Calu3 (cell line): ENCODE measurements around the gene NSF. TPM values are rescaled to one million over a fixed set of nuclear protein-coding genes. Genes with fewer than 3 reads are reported as not detected.
"Not testable (repeated sequence)": the region's sequence is repeated elsewhere in the genome, so short reads cannot be mapped to it uniquely, and the experiment has no call there.

Experiments used
- BruUV-seq: library from RNA; stranded (reverse); fragments of 400-500 nt; replicated peaks from 2 replicates; lab custom pipeline; 2021; lab: Mats Ljungman, UMichigan
- CTCF ChIA-PET: fragments of 300-600 bp; sonication (Branson Sonifier 250); formaldehyde crosslinking; loops from one replicate; lab custom pipeline; 2022; ENCODE audit warnings: antibody characterized with exemption; lab: Charles Lee
- DNase-seq: peaks from one replicate; pipeline ENCODE4 v3.0.0; 2022
- H3K27ac Mint-ChIP-seq: one replicate; pipeline ENCODE4 v1.8.0; 2022; ENCODE audit warnings: mixed read lengths; ENCODE audit not compliant: unreplicated experiment
- H3K27me3 Mint-ChIP-seq: one replicate; pipeline ENCODE4 v1.8.0; 2022; ENCODE audit warnings: mixed read lengths; ENCODE audit not compliant: unreplicated experiment
- H3K36me3 Mint-ChIP-seq: one replicate; pipeline ENCODE4 v1.8.0; 2022; ENCODE audit warnings: mild to moderate bottlenecking, moderate library complexity, mixed read lengths; ENCODE audit not compliant: insufficient read depth, unreplicated experiment
- H3K4me1 Mint-ChIP-seq: one replicate; pipeline ENCODE4 v1.8.0; 2022; ENCODE audit warnings: mild to moderate bottlenecking, low read depth, mixed read lengths; ENCODE audit not compliant: unreplicated experiment
- H3K4me3 Mint-ChIP-seq: one replicate; pipeline ENCODE4 v1.8.0; 2022; ENCODE audit warnings: mild to moderate bottlenecking, low read depth, moderate library complexity, mixed read lengths; ENCODE audit not compliant: unreplicated experiment
- H3K9me3 Mint-ChIP-seq: one replicate; pipeline ENCODE4 v1.8.0; 2022; ENCODE audit warnings: low read depth, mixed read lengths; ENCODE audit not compliant: unreplicated experiment
- intact Hi-C: fragments of 100-400 bp; cut with micrococcal nuclease; formaldehyde crosslinking; loops from one replicate; pipeline ENCODE4 v1.10.0; 2022; ENCODE audit not compliant: unreplicated experiment
- total RNA-seq: library from RNA; stranded (reverse); gene quantifications from 2 replicates; pipeline ENCODE4 v1.2.3, GENCODE V29; 2022
- TF ChIP-seq, protein P1 (sequence below): fragments of 200-600 bp; IDR thresholded peaks from one replicate; pipeline ENCODE4 v1.8.0; 2022; ENCODE audit warnings: antibody characterized with exemption; ENCODE audit not compliant: unreplicated experiment

The NSF gene
- total RNA-seq, 1 experiment from 2014 or later: 79.0 TPM

DNA sequence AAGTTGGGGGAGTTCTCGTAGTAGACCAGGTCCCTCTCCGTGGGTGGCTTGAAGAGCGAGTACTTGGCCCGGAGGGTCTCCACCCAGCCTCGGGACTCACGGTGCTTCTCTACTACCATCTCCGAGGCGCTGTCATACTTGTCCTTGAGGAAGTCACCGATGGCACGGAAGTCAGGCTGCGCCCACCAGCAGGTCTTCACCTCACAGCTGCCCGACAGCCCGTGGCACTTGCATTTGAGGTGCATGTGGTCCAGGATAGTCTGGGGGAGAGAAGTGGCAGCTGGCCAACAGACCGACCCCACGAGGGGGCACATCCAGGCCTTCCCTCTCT, 178.0 kb downstream of the NSF start:
- intact Hi-C loops: no loop called here
- CTCF ChIA-PET: no interaction called here
- TSS peak; percentile 19 for BruUV-seq
- no peak for DNase-seq
- H3K4me3 Mint-ChIP-seq: no peak overlapping the region
- H3K36me3 Mint-ChIP-seq: peaks cover 34% of the 10 kb centered on the region
- H3K9me3 Mint-ChIP-seq: no peaks in the 10 kb centered on the region
- peaks cover 5% of the 10 kb centered on the region for H3K4me1 Mint-ChIP-seq
- no peaks in the 10 kb centered on the region for H3K27me3 Mint-ChIP-seq
- TF ChIP-seq, protein P1, sequence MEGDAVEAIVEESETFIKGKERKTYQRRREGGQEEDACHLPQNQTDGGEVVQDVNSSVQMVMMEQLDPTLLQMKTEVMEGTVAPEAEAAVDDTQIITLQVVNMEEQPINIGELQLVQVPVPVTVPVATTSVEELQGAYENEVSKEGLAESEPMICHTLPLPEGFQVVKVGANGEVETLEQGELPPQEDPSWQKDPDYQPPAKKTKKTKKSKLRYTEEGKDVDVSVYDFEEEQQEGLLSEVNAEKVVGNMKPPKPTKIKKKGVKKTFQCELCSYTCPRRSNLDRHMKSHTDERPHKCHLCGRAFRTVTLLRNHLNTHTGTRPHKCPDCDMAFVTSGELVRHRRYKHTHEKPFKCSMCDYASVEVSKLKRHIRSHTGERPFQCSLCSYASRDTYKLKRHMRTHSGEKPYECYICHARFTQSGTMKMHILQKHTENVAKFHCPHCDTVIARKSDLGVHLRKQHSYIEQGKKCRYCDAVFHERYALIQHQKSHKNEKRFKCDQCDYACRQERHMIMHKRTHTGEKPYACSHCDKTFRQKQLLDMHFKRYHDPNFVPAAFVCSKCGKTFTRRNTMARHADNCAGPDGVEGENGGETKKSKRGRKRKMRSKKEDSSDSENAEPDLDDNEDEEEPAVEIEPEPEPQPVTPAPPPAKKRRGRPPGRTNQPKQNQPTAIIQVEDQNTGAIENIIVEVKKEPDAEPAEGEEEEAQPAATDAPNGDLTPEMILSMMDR: no peak
- H3K27ac Mint-ChIP-seq: no peak overlapping the region

DNA sequence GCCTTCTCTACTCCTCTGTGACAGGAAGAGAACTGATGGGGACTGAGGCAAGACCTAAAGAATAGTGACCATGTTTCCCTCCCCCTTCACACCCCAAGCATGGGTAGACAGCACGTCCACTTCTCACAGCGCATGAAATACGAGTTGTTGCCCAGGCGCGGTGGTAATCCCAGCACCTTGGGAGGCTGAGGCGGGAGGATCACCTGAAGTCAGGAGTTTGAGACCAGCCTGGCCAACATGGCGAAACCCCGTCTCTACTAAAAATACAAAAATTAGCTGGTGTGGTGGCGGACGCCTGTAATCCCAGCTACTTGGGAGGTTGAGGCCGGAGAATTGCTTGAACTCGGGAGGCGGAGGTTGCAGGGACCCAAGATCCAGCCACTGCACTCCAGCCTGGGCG, 178.4 kb downstream of the NSF start:
- H3K4me1 Mint-ChIP-seq, CTCF ChIA-PET, DNase-seq, H3K9me3 Mint-ChIP-seq, BruUV-seq, intact Hi-C loops, H3K27me3 Mint-ChIP-seq, H3K27ac Mint-ChIP-seq: not testable (repeated sequence)
- peak overlapping the region; percentile 14 for H3K4me3 Mint-ChIP-seq
- H3K36me3 Mint-ChIP-seq: peaks cover 34% of the 10 kb centered on the region

DNA sequence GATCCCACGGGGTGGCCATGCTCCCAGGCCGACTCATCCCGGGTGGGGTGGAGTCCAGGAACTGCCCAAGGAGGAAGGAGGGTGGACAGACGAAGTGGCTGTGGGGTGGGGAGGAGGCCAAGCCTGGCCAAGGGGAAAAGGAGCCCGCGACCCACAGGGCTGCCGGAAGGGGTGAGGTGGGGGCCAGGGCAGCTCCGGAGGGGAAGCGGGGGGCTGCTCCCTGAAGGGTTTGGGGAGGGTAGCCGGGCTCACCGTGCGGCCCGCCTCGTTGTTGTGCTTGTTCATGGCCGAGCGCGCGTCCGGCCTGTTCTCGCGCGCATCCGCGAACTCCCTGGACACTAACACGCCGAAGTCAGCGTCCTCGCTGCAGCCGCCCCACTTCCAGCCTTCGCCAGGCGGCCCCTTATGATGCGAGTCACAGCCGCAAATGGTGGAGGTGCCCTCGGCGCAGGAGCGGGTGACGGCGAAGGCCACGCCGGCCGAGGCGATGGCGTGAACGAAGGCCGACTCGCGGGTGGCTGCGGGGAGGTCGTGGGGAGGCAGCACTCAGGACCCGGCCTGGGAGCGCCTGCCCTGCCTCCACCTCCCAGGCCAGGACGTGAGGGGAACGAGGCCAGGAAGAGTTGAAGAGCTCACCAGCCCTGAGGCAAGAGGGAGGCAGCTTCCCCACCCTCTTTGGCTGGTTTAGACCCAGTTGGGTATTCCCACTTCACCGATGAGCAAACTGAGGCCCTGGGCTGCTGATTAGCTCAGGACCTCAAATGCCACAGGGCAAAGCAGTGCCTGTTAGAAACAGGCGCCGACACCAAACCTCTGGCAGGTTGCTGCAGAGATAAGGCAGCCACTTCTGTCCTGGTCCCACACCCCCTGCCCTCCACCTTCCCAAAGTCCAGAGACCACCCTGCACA, 179.3 kb downstream of the NSF start:
- Mint-ChIP-seq H3K9me3 (no peaks in the 10 kb centered on the region), H3K4me1 (peaks cover 5% of the 10 kb centered on the region), H3K27me3 (no peaks in the 10 kb centered on the region), H3K4me3 (peak overlapping the region; percentile 70), H3K36me3 (peaks cover 34% of the 10 kb centered on the region), H3K27ac (no peak overlapping the region)
- no peak for DNase-seq
- intact Hi-C loops: no loop called here
- CTCF ChIA-PET: no interaction called here
- no TSS peak for BruUV-seq
- TF ChIP-seq, protein P1: no peak

DNA sequence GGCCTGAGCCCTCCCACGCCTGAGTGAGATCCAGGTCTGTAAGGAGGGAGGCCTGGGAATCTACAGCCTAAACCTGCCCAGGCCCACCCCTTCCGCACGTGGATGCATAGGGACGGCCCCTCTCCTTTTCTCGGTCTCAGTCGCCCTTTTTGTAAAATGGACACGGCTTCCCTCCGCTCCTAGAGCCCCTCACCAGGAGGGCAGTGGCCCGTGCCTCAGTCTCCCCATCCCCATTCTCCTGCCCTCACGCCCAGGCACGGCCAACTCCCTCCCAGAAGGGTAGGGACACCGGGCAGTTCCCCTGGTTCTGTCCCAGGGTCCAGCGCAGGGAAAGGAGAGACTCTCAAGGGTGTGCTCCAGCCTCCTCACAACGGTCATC, 180.0 kb downstream of the NSF start:
- H3K27ac Mint-ChIP-seq: no peak overlapping the region
- no peaks in the 10 kb centered on the region for H3K9me3 Mint-ChIP-seq
- DNase-seq: no peak
- CTCF ChIA-PET: no interaction called here
- H3K4me3 Mint-ChIP-seq: peak overlapping the region; percentile 70
- intact Hi-C loops: no loop called here
- no TSS peak for BruUV-seq
- no peaks in the 10 kb centered on the region for H3K27me3 Mint-ChIP-seq
- peaks cover 5% of the 10 kb centered on the region for H3K4me1 Mint-ChIP-seq
- peaks cover 33% of the 10 kb centered on the region for H3K36me3 Mint-ChIP-seq
- TF ChIP-seq, protein P1: no peak
